Mucosa of gallbladder (tissue), 1 donor: Measurements from ENCODE around the gene CPNE1. TPM values are rescaled to one million over a fixed set of nuclear protein-coding genes. Genes with fewer than 3 reads are reported as not detected.
"Not testable (repeated sequence)": the region's sequence is repeated elsewhere in the genome, so short reads cannot be mapped to it uniquely, and the experiment has no call there.

Experiments
- DNase-seq: peaks from one replicate; pipeline ENCODE4 v3.0.0-alpha.2; 2020; ENCODE audit warnings: low spot score
- total RNA-seq: library from RNA; stranded (reverse); gene quantifications from one replicate; pipeline ENCODE4 v1.2.1, GENCODE V29; 2021
- donor health status: DM: no; HTN: no; CAD: no.

The CPNE1 gene
- total RNA-seq, 1 donor from 2014 or later: 195 TPM

- DNase-seq: no peak
These were observed 33.8 kb upstream of the CPNE1 start for GRCh38 chr20:35698298-35699126.

DNA sequence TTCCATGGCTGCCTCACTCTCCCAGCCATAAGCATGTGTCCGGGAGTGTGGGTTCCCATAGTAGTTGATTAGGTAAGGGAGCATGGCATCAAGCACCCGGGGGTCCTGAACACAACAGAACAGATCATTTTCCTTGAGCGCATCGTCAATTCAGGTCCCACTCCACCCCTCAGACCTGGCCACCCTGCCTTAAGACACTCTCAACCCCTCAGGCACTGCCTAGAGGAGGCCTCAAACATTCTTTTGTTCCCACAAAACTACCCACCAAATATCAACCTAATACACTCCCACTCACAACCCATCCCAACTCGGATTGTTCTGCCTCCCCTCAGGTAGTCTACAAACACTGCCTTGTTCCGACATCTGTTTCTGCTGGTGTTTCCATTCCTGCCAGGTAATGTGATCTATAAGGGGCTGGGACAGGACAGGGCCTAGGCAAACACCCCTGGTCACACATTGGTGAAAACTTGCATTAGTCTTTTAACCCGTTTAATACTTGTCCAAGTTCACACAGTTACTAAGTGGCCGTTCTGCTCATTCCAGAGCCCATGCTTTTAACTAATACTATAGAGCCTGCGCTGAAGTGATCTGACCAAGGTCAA is 33.1 kb upstream of the CPNE1 start:
- no peak for DNase-seq

GRCh38 chr20:35695978-35696377 is 31.3 kb upstream of the CPNE1 start:
- no peak for DNase-seq

DNA sequence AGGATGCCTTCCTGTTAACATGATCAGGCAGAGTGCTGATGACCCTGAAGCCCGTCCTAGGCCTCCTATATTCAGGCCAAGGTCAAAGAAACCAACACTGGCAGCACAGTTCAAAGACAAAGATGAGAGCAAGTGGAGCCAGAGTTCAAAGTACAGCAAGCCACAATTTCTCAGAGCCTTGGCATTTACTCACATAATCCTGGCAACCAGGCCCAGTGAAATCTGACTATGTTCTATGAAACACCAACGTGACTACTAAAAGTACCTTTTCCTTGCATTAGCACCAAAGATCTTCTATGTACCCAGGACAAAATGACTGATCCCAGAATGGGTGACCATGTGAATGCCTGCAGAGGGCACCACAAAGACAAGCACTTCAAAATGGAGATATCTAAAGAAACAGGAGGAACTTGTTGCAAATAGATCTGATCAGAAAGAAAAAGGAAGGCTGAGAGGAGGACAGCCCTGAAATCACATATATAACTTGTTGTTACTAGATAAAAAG is 30.6 kb upstream of the CPNE1 start:
- DNase-seq: no peak

DNA sequence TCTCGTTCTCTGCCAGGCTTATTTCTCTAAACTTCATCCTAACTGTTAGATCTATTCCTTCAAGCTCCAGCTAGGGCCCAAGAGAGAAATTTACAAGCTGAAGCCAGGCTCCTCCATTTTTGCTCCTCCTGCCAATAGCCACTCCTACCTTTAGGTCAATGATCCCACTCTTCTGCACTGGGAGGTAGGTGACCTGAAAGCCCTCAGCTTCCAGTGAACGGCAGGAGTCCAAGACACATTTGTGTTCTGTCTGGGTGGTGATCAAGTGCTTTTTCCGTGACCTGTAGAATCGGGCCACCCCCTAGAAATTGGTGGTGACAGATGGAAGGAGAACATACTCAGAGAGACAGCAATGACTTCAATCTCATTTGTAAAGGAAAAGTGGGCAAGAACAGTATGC is 25.6 kb upstream of the CPNE1 start:
- DNase-seq: no peak

DNA sequence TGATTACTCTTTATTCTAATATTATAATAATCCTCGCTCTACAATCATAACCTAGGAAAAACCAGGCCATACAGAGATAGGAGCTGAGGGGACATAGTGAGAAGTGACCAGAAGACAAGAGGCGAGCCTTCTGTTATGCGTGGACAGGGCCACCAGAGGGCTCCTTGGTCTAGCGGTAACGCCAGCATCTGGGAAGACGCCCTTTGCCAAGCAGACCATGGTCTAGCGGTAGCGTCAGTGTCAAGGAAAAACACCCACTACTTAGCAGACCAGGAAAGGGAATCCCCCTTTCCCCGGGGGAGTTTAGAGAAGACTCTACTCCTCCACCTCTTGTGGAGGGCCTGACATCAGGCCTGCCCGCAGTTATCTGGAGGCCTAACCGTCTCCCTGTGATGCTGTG is 22.2 kb upstream of the CPNE1 start:
- not testable (repeated sequence) for DNase-seq

DNA sequence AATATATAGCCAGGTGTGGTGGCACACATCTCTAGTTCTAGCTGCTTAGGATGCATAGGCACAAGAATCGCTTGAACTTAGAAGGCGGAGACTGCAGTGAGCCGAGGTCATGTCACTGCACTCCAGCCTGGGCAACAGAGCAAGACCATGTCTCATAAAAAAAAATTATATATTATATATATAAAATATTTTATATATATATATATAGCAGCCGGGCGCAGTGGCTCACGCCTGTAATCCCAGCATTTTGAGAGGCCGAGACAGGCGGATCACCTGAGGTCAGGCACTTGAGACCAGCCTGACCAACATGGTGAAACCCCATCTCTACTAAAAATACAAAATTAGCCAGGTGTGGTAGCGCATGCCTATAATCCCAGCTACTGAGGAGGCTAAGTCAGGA is 20.7 kb upstream of the CPNE1 start:
- DNase-seq: not testable (repeated sequence)

GRCh38 chr20:35681960-35682359 is 17.3 kb upstream of the CPNE1 start:
- no peak for DNase-seq

DNA sequence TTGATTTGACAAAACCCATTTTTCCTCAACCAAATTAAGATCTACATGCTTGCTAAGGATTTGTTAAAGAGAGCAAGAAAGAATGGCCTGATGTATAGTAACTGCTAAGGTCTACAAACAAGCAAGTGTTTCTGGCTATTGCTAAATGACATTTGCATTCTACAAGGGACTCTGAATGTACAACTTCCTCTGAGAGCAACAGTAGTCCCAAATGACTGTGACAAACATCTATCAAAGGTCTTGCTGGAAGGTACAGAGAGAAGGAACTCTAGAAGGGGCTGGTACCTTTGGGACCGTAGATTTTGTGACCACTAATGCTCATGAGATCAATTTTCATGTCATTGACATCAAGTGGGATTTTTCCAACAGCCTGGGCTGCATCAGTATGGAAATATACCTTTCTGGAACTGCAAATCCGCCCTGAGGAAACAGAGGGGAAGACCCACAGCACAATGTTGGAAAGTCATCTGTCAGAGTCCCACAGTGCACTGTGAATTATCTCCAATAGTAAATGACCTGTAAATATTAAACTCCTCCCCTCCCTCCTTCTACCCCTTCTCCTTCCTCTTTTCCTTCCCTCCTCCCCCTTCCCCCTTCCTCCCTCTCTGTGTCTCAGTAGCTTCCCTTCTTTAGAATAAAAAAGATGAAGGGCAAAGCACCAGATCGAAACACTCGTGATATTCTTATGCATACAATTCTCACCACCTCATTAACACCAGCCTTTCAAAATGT is 15.9 kb upstream of the CPNE1 start:
- DNase-seq: no peak

DNA sequence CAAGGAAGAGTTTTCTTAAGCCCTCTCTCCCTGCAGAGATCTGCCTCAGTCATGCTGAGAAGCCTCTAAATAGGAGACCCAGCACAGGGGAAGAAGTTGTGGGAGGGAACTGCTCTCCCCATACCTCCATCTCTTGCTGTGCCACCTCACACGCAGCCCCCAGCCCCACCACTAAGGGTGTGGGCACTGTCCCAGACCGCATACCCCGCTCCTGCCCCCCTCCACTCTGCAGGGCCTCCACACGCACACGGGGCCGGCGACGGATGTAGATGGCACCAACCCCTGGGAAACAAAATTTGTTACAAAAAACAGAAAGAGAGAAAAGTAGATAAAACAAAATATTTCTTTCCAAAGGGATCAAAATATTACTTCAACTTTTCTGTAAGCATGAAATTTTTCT is 10.2 kb upstream of the CPNE1 start:
- DNase-seq: no peak

DNA sequence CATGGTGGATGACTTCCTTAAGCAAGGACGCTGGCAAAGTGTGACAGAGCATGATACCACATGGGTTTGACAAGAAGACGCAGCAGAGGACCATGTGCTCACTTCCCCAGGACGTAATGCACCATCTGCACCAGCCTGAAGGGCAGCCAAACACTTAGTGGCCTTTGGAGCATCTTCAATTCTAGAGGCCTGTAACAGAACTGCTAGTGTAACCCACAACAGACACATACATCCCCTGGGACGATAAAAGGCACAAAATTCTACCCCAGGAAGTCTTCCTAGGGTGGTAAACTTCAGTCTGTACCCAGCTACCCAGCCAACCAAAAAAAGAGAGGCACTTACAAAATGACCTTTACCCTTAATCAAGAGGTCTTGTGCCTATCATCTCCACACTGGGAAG is 9.2 kb upstream of the CPNE1 start:
- no peak for DNase-seq

DNA sequence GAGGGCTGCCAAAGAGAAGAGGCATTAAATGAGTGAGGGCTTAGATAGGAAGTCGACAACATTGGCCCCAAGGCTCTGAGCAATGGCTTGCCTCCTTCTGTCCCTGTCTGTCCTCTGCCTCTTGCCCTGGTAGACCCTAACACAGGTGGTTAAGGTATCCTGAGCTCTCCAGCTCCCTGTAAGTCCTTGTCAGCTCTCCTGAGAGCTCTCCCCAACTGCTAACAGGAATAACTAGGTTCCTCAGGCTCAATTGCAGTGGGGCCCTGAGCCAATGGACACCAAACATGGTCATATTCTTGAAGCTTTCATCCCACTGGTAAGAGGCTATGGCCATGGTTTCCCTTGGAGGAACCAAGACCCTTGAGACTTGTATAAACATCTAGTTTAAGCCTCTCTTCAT is 5.0 kb upstream of the CPNE1 start:
- no peak for DNase-seq

GRCh38 chr20:35669221-35669620 is 4.5 kb upstream of the CPNE1 start:
- no peak for DNase-seq

DNA sequence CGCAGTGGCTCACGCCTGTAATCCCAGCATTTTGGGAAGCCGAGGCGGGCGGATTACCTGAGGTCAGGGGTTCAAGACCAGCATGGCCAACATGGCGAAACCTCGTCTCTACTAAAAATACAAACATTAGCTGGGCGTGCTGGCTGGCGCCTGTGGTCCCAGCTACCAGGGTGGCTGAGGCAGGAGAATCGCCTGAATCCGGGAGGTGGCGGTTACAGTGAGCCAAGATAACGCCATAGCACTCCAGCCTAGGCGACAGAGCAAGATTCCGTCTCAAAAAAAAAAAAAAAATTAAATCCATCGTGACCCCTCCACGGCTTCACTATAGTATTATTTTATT is 1.2 kb upstream of the CPNE1 start:
- no peak for DNase-seq

GRCh38 chr20:35663516-35664465 is 909 bp downstream of the CPNE1 start:
- peak; percentile 23 for DNase-seq

DNA sequence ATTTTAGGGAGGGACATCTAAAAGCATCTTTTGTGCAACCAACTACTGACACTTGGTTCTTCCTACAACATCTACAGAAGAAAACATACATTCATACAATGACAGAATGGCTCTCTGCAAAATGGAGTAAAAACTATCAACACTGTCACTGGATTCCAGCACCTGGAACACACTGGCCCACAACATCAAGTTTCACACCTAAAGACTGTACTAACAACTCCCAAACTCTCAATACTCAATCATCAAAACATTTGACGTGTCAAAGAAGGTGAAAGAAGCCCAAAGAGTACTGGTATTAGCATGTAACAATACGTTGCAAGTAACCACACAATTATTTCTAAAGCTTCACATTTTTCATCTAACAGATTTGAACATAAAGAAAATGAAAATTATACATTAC is 2.1 kb downstream of the CPNE1 start:
- no peak for DNase-seq

- DNase-seq: no peak
These were observed 2.8 kb downstream of the CPNE1 start for GRCh38 chr20:35661908-35662307.

GRCh38 chr20:35661053-35661452 is 3.6 kb downstream of the CPNE1 start:
- no peak for DNase-seq

- DNase-seq: no peak
These were observed 4.4 kb downstream of the CPNE1 start for GRCh38 chr20:35660122-35660937.

DNA sequence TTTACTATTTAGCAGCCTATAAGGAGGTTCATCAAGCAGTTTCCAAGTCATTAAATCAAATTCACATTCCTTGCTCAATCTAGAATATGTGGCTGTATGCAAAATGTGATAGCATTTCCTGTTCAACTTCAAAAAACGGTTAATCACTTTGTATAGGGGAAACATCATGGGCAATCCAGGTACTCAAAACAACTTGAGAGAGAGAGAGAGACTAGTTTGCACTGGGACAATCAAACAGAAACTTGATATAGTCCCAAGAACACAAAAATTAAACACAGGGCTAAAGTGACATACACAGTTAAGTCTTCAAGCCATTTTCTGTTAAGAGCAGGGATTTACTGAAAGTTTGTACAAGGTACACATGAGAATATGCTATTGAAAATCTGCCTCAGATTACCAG is 7.4 kb downstream of the CPNE1 start:
- DNase-seq: no peak

DNA sequence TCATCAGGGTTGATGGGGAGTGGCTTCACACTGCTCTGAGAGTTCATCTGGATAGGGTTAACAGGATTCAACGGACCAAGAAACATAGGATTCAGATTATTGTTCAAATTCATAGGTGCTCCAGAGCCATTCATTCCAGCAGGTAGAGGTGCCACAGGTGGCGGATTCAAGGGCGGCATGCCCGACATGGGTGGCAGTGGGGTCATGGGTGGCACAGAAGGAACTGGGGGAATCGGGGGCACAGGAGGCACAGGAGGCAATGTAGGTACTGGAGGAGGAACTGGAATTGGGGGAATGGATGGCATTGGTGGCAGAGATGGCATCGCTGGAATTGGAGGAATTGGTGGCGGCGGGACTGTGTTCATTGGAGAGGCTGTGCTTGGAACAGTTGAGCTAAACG is 10.3 kb downstream of the CPNE1 start:
- DNase-seq: no peak
